Keratinocyte (primary cell): ENCODE measurements around the gene ZNF382.

Experiments used
- CTCF ChIP-seq, 3 experiments: IDR thresholded peaks in 1 of 3; conservative IDR thresholded peaks in 1 of 3; optimal IDR thresholded peaks in 1 of 3; 2 replicates in 2 of 3; 3 replicates in 1 of 3; pipeline versions ENCODE3 to v1.5.1; 2011; ENCODE audit warnings: low read length in 3 of 3, mild to moderate bottlenecking in 3 of 3, moderate library complexity in 2 of 3, control low read depth in 1 of 3, inconsistent platforms in 1 of 3; ENCODE audit not compliant: insufficient read depth in 2 of 3; ENCODE audit errors: extremely low read depth in 1 of 3
- EZH2 ChIP-seq: IDR thresholded peaks from one replicate; pipeline ENCODE4 v1.6.1; 2012; ENCODE audit warnings: inconsistent platforms, mild to moderate bottlenecking, low read length, moderate library complexity

GRCh38 chr19:36638862-36639510 is 33.9 kb downstream of the ZNF382 start:
- no peak for TF ChIP-seq CTCF (optimal IDR thresholded peaks at IDR 0.05 in 1 of 3, IDR thresholded peaks at IDR 0.05 in 1 of 3, conservative IDR thresholded peaks at IDR 0.05 in 1 of 3; ENCODE audit: extremely low read depth in 1 of 3, insufficient read depth in 2 of 3, low read length in 3 of 3)
- no peak for TF ChIP-seq EZH2
